CD4-positive, alpha-beta T cell (primary cell): ENCODE measurements around the gene PPP1R3D. TPM values are rescaled to one million over a fixed set of nuclear protein-coding genes. Genes with fewer than 3 reads are reported as not detected.
"Not testable (repeated sequence)": the region's sequence is repeated elsewhere in the genome, so short reads cannot be mapped to it uniquely, and the experiment has no call there.

ENCODE experiments used
- ATAC-seq: fragments of 200-7000 bp; cut with Tn5 transposase; one replicate; pipeline ENCODE4 v1.10.0; 2022; ENCODE audit warnings: mild to moderate bottlenecking; ENCODE audit not compliant: poor library complexity
- CTCF ChIA-PET: fragments of 350-600 bp; sonication (Branson Sonifier 250); formaldehyde crosslinking; loops from one replicate; lab custom pipeline; 2021; ENCODE audit warnings: antibody characterized with exemption, inconsistent platforms; lab: Charles Lee
- POLR2A ChIA-PET: fragments of 350-600 bp; sonication (Branson Sonifier 250); formaldehyde crosslinking; loops from one replicate; lab custom pipeline; 2021; ENCODE audit warnings: antibody characterized with exemption, inconsistent platforms; lab: Charles Lee
- DNase-seq, 14 experiments: peaks; one replicate each; pipeline ENCODE4 v3.0.0-alpha.2; 2013 to 2020; ENCODE audit warnings: mixed read lengths in 2 of 14
- H3K27ac ChIP-seq, 2 donors: one replicate each; pipeline versions ENCODE4 v1.5.1 to v1.7.0; 2013; ENCODE audit warnings: low read length in 2 of 2, low read depth in 1 of 2, mild to moderate bottlenecking in 1 of 2
- H3K27me3 ChIP-seq, 2 experiments: 1 replicate in 1 of 2; 2 replicates in 1 of 2; pipeline versions ENCODE4 v1.6.1 to v1.7.0; 2013; ENCODE audit warnings: low read length in 2 of 2, control low read depth in 1 of 2, mild to moderate bottlenecking in 1 of 2, moderate library complexity in 1 of 2; ENCODE audit not compliant: insufficient read depth in 2 of 2, control insufficient read depth in 1 of 2
- H3K36me3 ChIP-seq: one replicate; pipeline ENCODE4 v1.6.1; 2013; ENCODE audit warnings: low read length, control low read depth; ENCODE audit not compliant: insufficient read depth
- H3K4me1 ChIP-seq: one replicate; pipeline ENCODE4 v1.6.1; 2013; ENCODE audit warnings: low read length, control low read depth; ENCODE audit not compliant: insufficient read depth
- H3K4me3 ChIP-seq: one replicate; pipeline ENCODE4 v1.5.1; 2013; ENCODE audit warnings: mild to moderate bottlenecking, low read length, moderate library complexity
- H3K9me3 ChIP-seq, 2 experiments: 1 replicate in 1 of 2; 2 replicates in 1 of 2; pipeline versions ENCODE4 v1.6.1 to v1.7.0; 2013; ENCODE audit warnings: low read length in 2 of 2, mild to moderate bottlenecking in 2 of 2, control low read depth in 1 of 2, moderate library complexity in 1 of 2; ENCODE audit not compliant: control insufficient read depth in 1 of 2, insufficient read depth in 1 of 2
- H3K27ac Mint-ChIP-seq: one replicate; pipeline ENCODE4 v1.8.0; 2020; ENCODE audit warnings: mixed read lengths
- H3K27me3 Mint-ChIP-seq: one replicate; pipeline ENCODE4 v1.8.0; 2021; ENCODE audit warnings: mixed read lengths
- H3K36me3 Mint-ChIP-seq: one replicate; pipeline ENCODE4 v1.8.0; 2021; ENCODE audit warnings: low read depth, mixed read lengths
- H3K4me1 Mint-ChIP-seq: one replicate; pipeline ENCODE4 v1.8.0; 2021; ENCODE audit warnings: low read depth, mixed read lengths
- H3K4me3 Mint-ChIP-seq: one replicate; pipeline ENCODE4 v1.8.0; 2020; ENCODE audit warnings: mild to moderate bottlenecking, mixed read lengths
- H3K9me3 Mint-ChIP-seq: one replicate; pipeline ENCODE4 v1.8.0; 2020; ENCODE audit warnings: mixed read lengths
- CTCF ChIP-seq: fragments of 200-600 bp; IDR thresholded peaks from one replicate; pipeline ENCODE4 v1.8.0; 2022; ENCODE audit warnings: antibody characterized with exemption, mild to moderate bottlenecking
- intact Hi-C, 2 experiments: fragments of 100-400 bp; cut with DNase I in 1 of 2; cut with micrococcal nuclease in 1 of 2; formaldehyde crosslinking; loops; one replicate each; pipeline versions ENCODE4 v1.15.1 to v1.9.0; 2023 to 2025; cut with DNase I, micrococcal nuclease
- total RNA-seq, 174 experiments: library from RNA in 2 of 174; stranded (reverse) in 2 of 174; gene quantifications; one replicate each; pipeline ENCODE4 v1.2.3 and lab custom pipeline; 2021 to 2026

PPP1R3D gene
- total RNA-seq, 2 experiments from 2014 or later: 5.1 to 5.4 TPM

- Mint-ChIP-seq H3K4me3 (no peak within 1 kb of the TSS), H3K9me3 (no peaks in the 10 kb centered on the region), H3K4me1 (no peaks in the 10 kb centered on the region), H3K27ac (no peak within 1 kb of the TSS), H3K27me3 (no peaks in the 10 kb centered on the region), H3K36me3 (peaks cover 3% of the 10 kb centered on the region)
- H3K36me3 ChIP-seq: peaks cover 6% of the 10 kb centered on the region
- intact Hi-C loops: no loop called here
- ChIA-PET CTCF (interaction anchor here (2.0 kb wide), 1 partner anchor 24 kb away, joined by 7 read pairs; the partner anchor contains the start of gene SYCP2), POLR2A (no interaction called here)
- no peaks in the 10 kb centered on the region for H3K9me3 ChIP-seq
- H3K4me3 ChIP-seq: no peak within 1 kb of the TSS
- ATAC-seq (no peak), DNase-seq (no peak)
- no peak for TF ChIP-seq CTCF
- H3K4me1 ChIP-seq: no peaks in the 10 kb centered on the region
- no peaks in the 10 kb centered on the region for H3K27me3 ChIP-seq
- H3K27ac ChIP-seq: no peak within 1 kb of the TSS
Observed at GRCh38 chr20:59958123-59958522, 18.0 kb upstream of the PPP1R3D start, which contains the start of gene CDH26. Gene CDH26 (plus strand): TSS chr20:59958423. CDS start chr20:59958727, 304 bp downstream.

- CTCF ChIA-PET: interaction anchor here (2.0 kb wide), 1 partner anchor 24 kb away, joined by 7 read pairs; the partner anchor contains the start of gene SYCP2
- H3K4me1 ChIP-seq, H3K4me3 ChIP-seq, H3K9me3 ChIP-seq, intact Hi-C loops, H3K36me3 Mint-ChIP-seq, H3K4me1 Mint-ChIP-seq, H3K27me3 Mint-ChIP-seq, H3K27me3 ChIP-seq, POLR2A ChIA-PET, H3K27ac Mint-ChIP-seq, ATAC-seq, DNase-seq, H3K36me3 ChIP-seq, H3K27ac ChIP-seq, H3K4me3 Mint-ChIP-seq, H3K9me3 Mint-ChIP-seq: not testable (repeated sequence)
Observed at GRCh38 chr20:59957568-59957967, 17.5 kb upstream of the PPP1R3D start.

- DNase-seq (peak in 2 of 14 experiments; percentile 21 to 35), ATAC-seq (no peak)
- no peaks in the 10 kb centered on the region for H3K9me3 ChIP-seq
- Mint-ChIP-seq H3K27ac (no peak overlapping the region), H3K4me1 (no peaks in the 10 kb centered on the region), H3K4me3 (no peak overlapping the region), H3K27me3 (no peaks in the 10 kb centered on the region), H3K9me3 (no peaks in the 10 kb centered on the region), H3K36me3 (peaks cover 7% of the 10 kb centered on the region)
- no peaks in the 10 kb centered on the region for H3K4me1 ChIP-seq
- H3K36me3 ChIP-seq: peaks cover 6% of the 10 kb centered on the region
- no peak for TF ChIP-seq CTCF
- no peaks in the 10 kb centered on the region for H3K27me3 ChIP-seq
- H3K27ac ChIP-seq: no peak overlapping the region
- CTCF ChIA-PET: interaction anchor here (0.9 to 1.1 kb wide), 2 partner anchors 15 to 21 kb away, joined by 3 read pairs; no protein-coding TSS in a partner anchor
- POLR2A ChIA-PET: interaction anchor here (3.0 kb wide), 1 partner anchor 15 kb away, joined by 10 read pairs; the partner anchor contains the start of genes FAM217B and PPP1R3D
- intact Hi-C loops: no loop called here
- no peak overlapping the region for H3K4me3 ChIP-seq
Observed at GRCh38 chr20:59955131-59955796, 15.2 kb upstream of the PPP1R3D start.
